Caco-2 (cell line): Measurements from ENCODE around the gene HYDIN. TPM values are rescaled to one million over a fixed set of nuclear protein-coding genes. Genes with fewer than 3 reads are reported as not detected.
A peak's percentile ranks its signal among the peaks of the same experiment; 100 is the strongest.

ENCODE experiments used
- BruUV-seq: library from RNA; stranded (reverse); fragments of 400-500 nt; replicated peaks from 2 replicates; lab custom pipeline; 2021; lab: Mats Ljungman, UMichigan
- CTCF ChIA-PET: fragments of 300-600 bp; sonication (Branson Sonifier 250); formaldehyde crosslinking; loops from one replicate; lab custom pipeline; 2022; ENCODE audit warnings: antibody characterized with exemption; lab: Charles Lee
- POLR2A ChIA-PET: fragments of 300-600 bp; sonication (Branson Sonifier 250); formaldehyde crosslinking; loops from one replicate; lab custom pipeline; 2022; ENCODE audit warnings: antibody characterized with exemption; lab: Charles Lee
- DNase-seq, 2 experiments: peaks; one replicate each; pipeline versions ENCODE4 v3.0.0 to v3.0.0-alpha.2; 2020 to 2022
- H3K27me3 ChIP-seq: replicated peaks from 2 replicates; pipeline ENCODE4 v1.6.0; 2011; ENCODE audit warnings: low read length; ENCODE audit not compliant: control insufficient read depth, insufficient read depth
- H3K36me3 ChIP-seq: 2 replicates; pipeline ENCODE4 v1.5.1; 2011; ENCODE audit warnings: low read length; ENCODE audit not compliant: control insufficient read depth, insufficient read depth
- H3K4me1 ChIP-seq: fragments of 250-450 bp; sonication (Bioruptor Pico); 2 replicates; pipeline ENCODE4 v1.5.1; 2020; ENCODE audit warnings: mild to moderate bottlenecking
- H3K4me3 ChIP-seq: 2 replicates; pipeline ENCODE4 v1.5.1; 2011; ENCODE audit warnings: low read depth, mild to moderate bottlenecking, control low read depth, low read length
- H3K9me3 ChIP-seq: fragments of 250-450 bp; sonication (Bioruptor Pico); 2 replicates; pipeline ENCODE4 v1.5.1; 2020; ENCODE audit warnings: mild to moderate bottlenecking, moderate library complexity
- H3K27ac Mint-ChIP-seq: one replicate; pipeline ENCODE4 v1.8.0; 2022; ENCODE audit warnings: mixed read lengths; ENCODE audit not compliant: unreplicated experiment
- H3K27me3 Mint-ChIP-seq: one replicate; pipeline ENCODE4 v1.8.0; 2022; ENCODE audit warnings: mixed read lengths; ENCODE audit not compliant: insufficient read depth, unreplicated experiment
- H3K36me3 Mint-ChIP-seq: one replicate; pipeline ENCODE4 v1.8.0; 2022; ENCODE audit warnings: mild to moderate bottlenecking, mixed read lengths; ENCODE audit not compliant: insufficient read depth, unreplicated experiment
- H3K4me1 Mint-ChIP-seq: one replicate; pipeline ENCODE4 v1.8.0; 2022; ENCODE audit warnings: low read depth, mixed read lengths; ENCODE audit not compliant: unreplicated experiment
- H3K4me3 Mint-ChIP-seq: one replicate; pipeline ENCODE4 v1.8.0; 2022; ENCODE audit warnings: mild to moderate bottlenecking, moderate library complexity, mixed read lengths; ENCODE audit not compliant: unreplicated experiment
- H3K9me3 Mint-ChIP-seq: one replicate; pipeline ENCODE4 v1.8.0; 2022; ENCODE audit warnings: mixed read lengths; ENCODE audit not compliant: unreplicated experiment
- intact Hi-C: fragments of 100-400 bp; cut with micrococcal nuclease; formaldehyde crosslinking; loops from one replicate; pipeline ENCODE4 v1.10.0; 2022; ENCODE audit not compliant: unreplicated experiment
- total RNA-seq: library from RNA; stranded (reverse); gene quantifications from 2 replicates; pipeline ENCODE4 v1.2.3, GENCODE V29; 2022
- TF ChIP-seq, protein P1 (sequence below), 2 experiments: fragments of 200-600 bp in 1 of 2; IDR thresholded peaks; 1 replicate in 1 of 2; 2 replicates in 1 of 2; pipeline versions ENCODE4 v1.5.1 to v1.8.0; 2011 to 2022; ENCODE audit warnings: antibody characterized with exemption in 1 of 2, control low read depth in 1 of 2, inconsistent platforms in 1 of 2, low read depth in 1 of 2, low read length in 1 of 2, mild to moderate bottlenecking in 1 of 2, moderate library complexity in 1 of 2; ENCODE audit not compliant: insufficient read depth in 1 of 2, severe bottlenecking in 1 of 2, unreplicated experiment in 1 of 2

Gene HYDIN
- total RNA-seq, 1 experiment from 2014 or later: 0.68 TPM

DNA sequence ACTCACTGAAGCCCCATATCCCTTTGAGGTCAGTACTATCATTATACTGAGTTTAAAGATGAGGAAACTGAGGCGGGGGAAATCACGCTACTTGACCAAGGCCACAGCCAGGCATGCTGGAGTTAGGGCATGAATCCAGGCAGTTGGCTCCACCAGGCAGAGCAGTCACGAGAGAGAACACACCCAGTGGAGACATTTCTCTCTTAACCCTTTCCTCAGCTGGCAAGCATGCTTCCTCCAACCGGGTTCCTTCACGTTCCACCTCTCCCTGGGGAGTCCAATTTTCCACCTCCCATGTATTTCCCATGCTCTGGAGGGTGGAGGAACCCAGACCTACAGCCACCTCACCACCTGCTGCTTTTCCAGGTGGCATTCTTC, 462.3 kb downstream of the HYDIN start:
- Mint-ChIP-seq H3K4me1 (peaks cover 6% of the 10 kb centered on the region), H3K4me3 (no peak overlapping the region), H3K27ac (peak overlapping the region; percentile 22), H3K27me3 (no peaks in the 10 kb centered on the region), H3K9me3 (no peaks in the 10 kb centered on the region), H3K36me3 (peaks cover 40% of the 10 kb centered on the region)
- Histone ChIP-seq H3K36me3 (no peaks in the 10 kb centered on the region; the same call in none of the 2 replicates), H3K4me1 (no peaks in the 10 kb centered on the region), H3K27me3 (no peaks in the 10 kb centered on the region), H3K9me3 (no peaks in the 10 kb centered on the region), H3K4me3 (no peak overlapping the region)
- BruUV-seq: no TSS peak
- intact Hi-C loops: no loop called here
- TF ChIP-seq, protein P1, sequence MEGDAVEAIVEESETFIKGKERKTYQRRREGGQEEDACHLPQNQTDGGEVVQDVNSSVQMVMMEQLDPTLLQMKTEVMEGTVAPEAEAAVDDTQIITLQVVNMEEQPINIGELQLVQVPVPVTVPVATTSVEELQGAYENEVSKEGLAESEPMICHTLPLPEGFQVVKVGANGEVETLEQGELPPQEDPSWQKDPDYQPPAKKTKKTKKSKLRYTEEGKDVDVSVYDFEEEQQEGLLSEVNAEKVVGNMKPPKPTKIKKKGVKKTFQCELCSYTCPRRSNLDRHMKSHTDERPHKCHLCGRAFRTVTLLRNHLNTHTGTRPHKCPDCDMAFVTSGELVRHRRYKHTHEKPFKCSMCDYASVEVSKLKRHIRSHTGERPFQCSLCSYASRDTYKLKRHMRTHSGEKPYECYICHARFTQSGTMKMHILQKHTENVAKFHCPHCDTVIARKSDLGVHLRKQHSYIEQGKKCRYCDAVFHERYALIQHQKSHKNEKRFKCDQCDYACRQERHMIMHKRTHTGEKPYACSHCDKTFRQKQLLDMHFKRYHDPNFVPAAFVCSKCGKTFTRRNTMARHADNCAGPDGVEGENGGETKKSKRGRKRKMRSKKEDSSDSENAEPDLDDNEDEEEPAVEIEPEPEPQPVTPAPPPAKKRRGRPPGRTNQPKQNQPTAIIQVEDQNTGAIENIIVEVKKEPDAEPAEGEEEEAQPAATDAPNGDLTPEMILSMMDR (IDR thresholded peaks at IDR 0.05; ENCODE audit: insufficient read depth in 1 of 2, low read depth in 1 of 2, low read length in 1 of 2, severe bottlenecking in 1 of 2, unreplicated experiment in 1 of 2): no peak
- no peak for DNase-seq
- ChIA-PET POLR2A (no interaction called here), CTCF (no interaction called here)

- H3K36me3 Mint-ChIP-seq: peaks cover 40% of the 10 kb centered on the region
- ChIA-PET POLR2A (no interaction called here), CTCF (interaction anchor here (0.6 kb wide), 1 partner anchor 100 kb away, joined by 3 read pairs; no protein-coding TSS in a partner anchor)
- Histone ChIP-seq H3K4me3 (no peak overlapping the region), H3K9me3 (no peaks in the 10 kb centered on the region), H3K4me1 (no peaks in the 10 kb centered on the region), H3K27me3 (no peaks in the 10 kb centered on the region), H3K36me3 (peaks cover under 1% of the 10 kb centered on the region)
- intact Hi-C loops: no loop called here
- DNase-seq: no peak
- no TSS peak for BruUV-seq
- peaks cover 6% of the 10 kb centered on the region for H3K4me1 Mint-ChIP-seq
- no peaks in the 10 kb centered on the region for H3K27me3 Mint-ChIP-seq
- H3K4me3 Mint-ChIP-seq: no peak overlapping the region
- TF ChIP-seq, protein P1 (IDR thresholded peaks at IDR 0.05; ENCODE audit: insufficient read depth in 1 of 2, low read depth in 1 of 2, low read length in 1 of 2, severe bottlenecking in 1 of 2, unreplicated experiment in 1 of 2): no peak
- H3K9me3 Mint-ChIP-seq: no peaks in the 10 kb centered on the region
- peak overlapping the region; percentile 22 for H3K27ac Mint-ChIP-seq
Measured at GRCh38 chr16:70767377-70768202, 462.9 kb downstream of the HYDIN start.

DNA sequence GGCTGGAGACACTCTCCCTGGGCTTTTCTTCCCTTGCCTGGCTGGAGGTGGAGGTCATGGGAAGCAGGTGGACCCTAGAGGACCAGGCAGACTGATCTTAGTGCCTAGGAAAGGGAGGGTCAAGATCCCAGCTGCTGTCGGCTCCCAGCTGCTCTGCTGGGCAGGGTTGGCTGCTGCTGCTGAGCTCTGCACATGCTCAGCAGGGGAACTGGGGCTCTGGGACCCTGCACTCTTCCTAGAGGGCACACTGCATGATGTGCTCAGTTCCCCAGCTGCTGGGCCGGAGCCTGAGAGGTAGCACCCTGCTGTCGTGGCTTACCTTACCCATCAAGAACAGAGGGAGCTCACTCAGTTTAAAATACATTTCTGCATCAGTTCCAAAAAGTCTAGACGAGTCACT, 463.9 kb downstream of the HYDIN start:
- H3K27me3 Mint-ChIP-seq: no peaks in the 10 kb centered on the region
- H3K36me3 Mint-ChIP-seq: peaks cover 36% of the 10 kb centered on the region
- DNase-seq: no peak
- ChIA-PET POLR2A (no interaction called here), CTCF (no interaction called here)
- TF ChIP-seq, protein P1 (IDR thresholded peaks at IDR 0.05; ENCODE audit: insufficient read depth in 1 of 2, low read depth in 1 of 2, low read length in 1 of 2, severe bottlenecking in 1 of 2, unreplicated experiment in 1 of 2): no peak
- BruUV-seq: no TSS peak
- H3K36me3 ChIP-seq: peaks cover 1% of the 10 kb centered on the region
- H3K4me1 Mint-ChIP-seq: peaks cover 6% of the 10 kb centered on the region
- intact Hi-C loops: no loop called here
- no peak overlapping the region for H3K4me3 ChIP-seq
- H3K27me3 ChIP-seq: no peaks in the 10 kb centered on the region
- no peaks in the 10 kb centered on the region for H3K9me3 ChIP-seq
- no peaks in the 10 kb centered on the region for H3K4me1 ChIP-seq
- H3K27ac Mint-ChIP-seq: no peak overlapping the region
- H3K4me3 Mint-ChIP-seq: no peak overlapping the region
- H3K9me3 Mint-ChIP-seq: no peaks in the 10 kb centered on the region
